ENCODE data around the gene MYNN.

The MYNN gene

GRCh38 chr3:169835533-169835932 lies 62.3 kb downstream of the MYNN start:
- Histone ChIP-seq H3K4me3 (no peak overlapping the region), H3K27ac (no peak overlapping the region)
- no peak for TF ChIP-seq CTCF (IDR thresholded peaks at IDR 0.05)
- DNase-seq (ENCODE audit: low spot score): no peak

- TF ChIP-seq CTCF (IDR thresholded peaks at IDR 0.05): no peak
- Histone ChIP-seq H3K27ac (peak overlapping the region in 1 of 2 donors; percentile 7), H3K4me3 (no peak overlapping the region)
- no peak for DNase-seq (ENCODE audit: low spot score)
Observed at GRCh38 chr3:169836078-169836941, 63.1 kb downstream of the MYNN start.

- DNase-seq (ENCODE audit: low spot score): no peak
- Histone ChIP-seq H3K27ac (peak overlapping the region in 1 of 2 donors; percentile 7), H3K4me3 (no peak overlapping the region)
- no peak for TF ChIP-seq CTCF (IDR thresholded peaks at IDR 0.05)
Observed at GRCh38 chr3:169836942-169837275, 63.7 kb downstream of the MYNN start.

- no peak overlapping the region for H3K27ac ChIP-seq
- no peak for TF ChIP-seq CTCF (IDR thresholded peaks at IDR 0.05)
- no peak for DNase-seq (ENCODE audit: low spot score)
- no peak overlapping the region for H3K4me3 ChIP-seq
Observed at GRCh38 chr3:169838511-169839030, 65.4 kb downstream of the MYNN start.
